ENCODE results near the gene CLTA. TPM values are rescaled to one million over a fixed set of nuclear protein-coding genes. Genes with fewer than 3 reads are reported as not detected.

Gene CLTA
- total and polyA plus RNA-seq, 2 of the 8 experiments (the other 6 are each of a cell fraction or from before 2014, with no cell fraction given) = 137 to 236 TPM

- TF ChIP-seq, protein P1, sequence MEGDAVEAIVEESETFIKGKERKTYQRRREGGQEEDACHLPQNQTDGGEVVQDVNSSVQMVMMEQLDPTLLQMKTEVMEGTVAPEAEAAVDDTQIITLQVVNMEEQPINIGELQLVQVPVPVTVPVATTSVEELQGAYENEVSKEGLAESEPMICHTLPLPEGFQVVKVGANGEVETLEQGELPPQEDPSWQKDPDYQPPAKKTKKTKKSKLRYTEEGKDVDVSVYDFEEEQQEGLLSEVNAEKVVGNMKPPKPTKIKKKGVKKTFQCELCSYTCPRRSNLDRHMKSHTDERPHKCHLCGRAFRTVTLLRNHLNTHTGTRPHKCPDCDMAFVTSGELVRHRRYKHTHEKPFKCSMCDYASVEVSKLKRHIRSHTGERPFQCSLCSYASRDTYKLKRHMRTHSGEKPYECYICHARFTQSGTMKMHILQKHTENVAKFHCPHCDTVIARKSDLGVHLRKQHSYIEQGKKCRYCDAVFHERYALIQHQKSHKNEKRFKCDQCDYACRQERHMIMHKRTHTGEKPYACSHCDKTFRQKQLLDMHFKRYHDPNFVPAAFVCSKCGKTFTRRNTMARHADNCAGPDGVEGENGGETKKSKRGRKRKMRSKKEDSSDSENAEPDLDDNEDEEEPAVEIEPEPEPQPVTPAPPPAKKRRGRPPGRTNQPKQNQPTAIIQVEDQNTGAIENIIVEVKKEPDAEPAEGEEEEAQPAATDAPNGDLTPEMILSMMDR (IDR thresholded peaks at IDR 0.05; ENCODE audit: control extremely low read depth in 1 of 3, insufficient read depth in 1 of 3, low read depth in 1 of 3, low read length in 3 of 3) = peak; percentile 49 to 54 (median 53)
- no peak for TF ChIP-seq YY1 (IDR thresholded peaks at IDR 0.05; ENCODE audit: low read depth, low read length)
- TF ChIP-seq SUZ12 (IDR thresholded peaks at IDR 0.05; ENCODE audit: low read length) = no peak
- no peak for TF ChIP-seq KDM1A (IDR thresholded peaks at IDR 0.05; ENCODE audit: borderline replicate concordance, low read length)
- TF ChIP-seq GABPA (IDR thresholded peaks at IDR 0.05; ENCODE audit: borderline replicate concordance, insufficient read depth, low read length) = no peak
- TF ChIP-seq JUND (IDR thresholded peaks at IDR 0.05; ENCODE audit: low read length) = no peak
- no peak for TF ChIP-seq SAP30 (IDR thresholded peaks at IDR 0.05; ENCODE audit: insufficient read depth, insufficient replicate concordance, low read length)
These were observed 49.4 kb upstream of the CLTA start (continued) for GRCh38 chr9:36141288-36141687.

Data from H1 (cell line).